GM23338 (cell line): ENCODE measurements around the gene ACTG1. TPM values are rescaled to one million over a fixed set of nuclear protein-coding genes. Genes with fewer than 3 reads are reported as not detected.

ENCODE experiments used
- ATAC-seq: fragments of 200-7000 bp; cut with Tn5 transposase; 3 replicates; pipeline ENCODE4 v1.9.1; 2020
- DNase-seq: peaks from one replicate; pipeline ENCODE4 v3.0.0-alpha.2; 2015; ENCODE audit warnings: low spot score
- H2AFZ ChIP-seq: fragments of 200-600 bp; sonication (generic); 2 replicates; pipeline ENCODE4 v1.8.0; 2016; ENCODE audit warnings: antibody characterized with exemption, mild to moderate bottlenecking, moderate library complexity
- H3F3A ChIP-seq: fragments of 200-600 bp; sonication (generic); replicated peaks from 2 replicates; pipeline ENCODE4 v1.8.0; 2017; ENCODE audit warnings: antibody characterized with exemption, mixed run types, low read depth
- H3K27ac ChIP-seq: fragments of 200-600 bp; sonication (generic); 2 replicates; pipeline ENCODE4 v1.6.1; 2016; ENCODE audit warnings: low read depth
- H3K27me3 ChIP-seq: fragments of 200-600 bp; sonication (generic); 2 replicates; pipeline ENCODE4 v1.8.0; 2016; ENCODE audit warnings: mild to moderate bottlenecking, mixed run types, moderate library complexity; ENCODE audit not compliant: insufficient read depth
- H3K36me3 ChIP-seq: fragments of 200-600 bp; sonication (generic); 2 replicates; pipeline ENCODE4 v1.8.0; 2016; ENCODE audit warnings: mild to moderate bottlenecking; ENCODE audit not compliant: insufficient read depth
- H3K4me1 ChIP-seq: fragments of 200-600 bp; sonication (generic); 2 replicates; pipeline ENCODE4 v1.8.0; 2016; ENCODE audit warnings: mild to moderate bottlenecking, moderate library complexity; ENCODE audit not compliant: insufficient read depth
- H3K4me2 ChIP-seq: fragments of 200-600 bp; sonication (generic); 2 replicates; pipeline ENCODE4 v1.7.1; 2017; ENCODE audit warnings: mixed run types
- H3K4me3 ChIP-seq: fragments of 200-600 bp; sonication (generic); 2 replicates; pipeline ENCODE4 v1.6.1; 2016; ENCODE audit warnings: mixed run types
- H3K79me2 ChIP-seq: fragments of 200-600 bp; sonication (generic); replicated peaks from 2 replicates; pipeline ENCODE4 v1.8.0; 2017; ENCODE audit warnings: mild to moderate bottlenecking; ENCODE audit not compliant: insufficient read depth
- H3K9me2 ChIP-seq: fragments of 200-600 bp; sonication (generic); 2 replicates; pipeline ENCODE4 v1.8.0; 2017; ENCODE audit not compliant: insufficient read depth
- H4K20me1 ChIP-seq: fragments of 200-600 bp; sonication (generic); replicated peaks from 2 replicates; pipeline ENCODE4 v1.8.0; 2017; ENCODE audit warnings: mild to moderate bottlenecking; ENCODE audit not compliant: insufficient read depth
- H3K27ac Mint-ChIP-seq: 2 replicates; pipeline ENCODE4 v1.8.0; 2020; ENCODE audit warnings: inconsistent platforms, mild to moderate bottlenecking, moderate library complexity, mixed read lengths
- H3K27me3 Mint-ChIP-seq: 3 replicates; pipeline ENCODE4 v1.8.0; 2022; ENCODE audit warnings: low read depth, mild to moderate bottlenecking, moderate library complexity, mixed read lengths, inconsistent platforms; ENCODE audit not compliant: insufficient read depth, poor library complexity
- H3K36me3 Mint-ChIP-seq: 3 replicates; pipeline ENCODE4 v1.8.0; 2021; ENCODE audit warnings: low read depth, mild to moderate bottlenecking, inconsistent platforms, moderate library complexity, mixed read lengths
- H3K4me1 Mint-ChIP-seq: 3 replicates; pipeline ENCODE4 v1.8.0; 2020; ENCODE audit warnings: mild to moderate bottlenecking, inconsistent platforms, mixed read lengths
- H3K4me3 Mint-ChIP-seq: 3 replicates; pipeline ENCODE4 v1.8.0; 2021; ENCODE audit warnings: moderate library complexity, mild to moderate bottlenecking, inconsistent platforms, mixed read lengths
- H3K9me3 Mint-ChIP-seq: 3 replicates; pipeline ENCODE4 v1.8.0; 2020; ENCODE audit warnings: moderate library complexity, mild to moderate bottlenecking, inconsistent platforms, mixed read lengths
- EZH2 ChIP-seq: fragments of 200-600 bp; sonication (generic); IDR thresholded peaks from one replicate; pipeline ENCODE4 v1.8.0; 2017; ENCODE audit warnings: antibody characterized with exemption, mild to moderate bottlenecking, low read depth; ENCODE audit not compliant: unreplicated experiment
- JUNB ChIP-seq: IDR thresholded peaks from one replicate; pipeline ENCODE4 v1.6.1; 2016; ENCODE audit warnings: antibody characterized with exemption; ENCODE audit not compliant: unreplicated experiment
- NANOG ChIP-seq: IDR thresholded peaks from 2 replicates; pipeline ENCODE4 v1.6.1; 2016; ENCODE audit warnings: antibody characterized with exemption, borderline replicate concordance
- STAT1 ChIP-seq: IDR thresholded peaks from one replicate; pipeline ENCODE4 v1.6.1; 2016; ENCODE audit warnings: antibody characterized with exemption; ENCODE audit not compliant: unreplicated experiment
- ZNF114 ChIP-seq: fragments of 250-450 bp; sonication (Bioruptor Pico); IDR thresholded peaks from 2 replicates; pipeline ENCODE4 v1.5.0; 2020; ENCODE audit warnings: mild to moderate bottlenecking, moderate library complexity
- polyA plus RNA-seq: library from polyadenylated mRNA; unstranded; fragments of >200 nt; fragmentation: Nextera tagmentation; extraction: Ambion mirVana; gene quantifications from 2 replicates; pipeline ENCODE4 v1.2.1, GENCODE V29; 2016
- total RNA-seq: library from RNA; depleted of rRNA; stranded (reverse); fragments of >200 nt; shearing (Covaris generic); gene quantifications from 2 replicates; pipeline ENCODE4 v1.2.3, GENCODE V29; 2014
- TF ChIP-seq, protein P1 (sequence below): fragments of 250-450 bp; sonication (Bioruptor Pico); IDR thresholded peaks from 2 replicates; pipeline ENCODE4 v1.5.0; 2020; ENCODE audit warnings: mild to moderate bottlenecking, moderate library complexity

Gene ACTG1
- total and polyA plus RNA-seq, 2 experiments from 2014 or later = 1,867 to 4,739 TPM

DNA sequence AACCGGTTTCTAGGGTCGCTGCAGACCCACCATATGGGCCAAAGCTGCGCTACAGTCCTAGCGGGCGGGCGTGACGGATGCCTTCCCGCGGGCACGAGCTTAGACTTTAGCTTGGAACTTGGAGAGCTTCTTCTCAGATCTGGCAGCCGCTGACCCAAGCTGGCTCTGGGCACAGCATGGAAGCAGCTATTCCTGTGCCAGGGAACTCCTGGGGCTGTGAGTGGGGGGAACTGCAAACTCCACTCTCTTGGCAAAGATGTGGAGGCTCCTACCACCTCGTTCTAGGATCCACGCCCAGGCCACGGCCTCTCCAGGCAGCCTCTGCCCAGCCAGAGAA, 30.7 kb upstream of the ACTG1 start:
- no peak for ATAC-seq

More for the DNA sequence above, 30.7 kb upstream of the ACTG1 start:
- Mint-ChIP-seq H3K9me3 (no peaks in the 10 kb centered on the region), H3K36me3 (peaks cover 17% of the 10 kb centered on the region), H3K4me3 (no peak overlapping the region), H3K4me1 (no peaks in the 10 kb centered on the region), H3K27me3 (peaks cover 6% of the 10 kb centered on the region), H3K27ac (no peak overlapping the region)
- Histone ChIP-seq H3K4me1 (no peaks in the 10 kb centered on the region), H2AFZ (no peak overlapping the region), H4K20me1 (no peaks in the 10 kb centered on the region), H3K4me2 (no peak overlapping the region), H3K36me3 (no peaks in the 10 kb centered on the region; the same call in 1 of the 2 replicates), H3K27ac (no peak overlapping the region), H3K4me3 (no peak overlapping the region), H3F3A (no peaks in the 10 kb centered on the region), H3K79me2 (no peaks in the 10 kb centered on the region), H3K27me3 (no peaks in the 10 kb centered on the region), H3K9me2 (no peaks in the 10 kb centered on the region)
- no peak for DNase-seq
- TF ChIP-seq, protein P1, sequence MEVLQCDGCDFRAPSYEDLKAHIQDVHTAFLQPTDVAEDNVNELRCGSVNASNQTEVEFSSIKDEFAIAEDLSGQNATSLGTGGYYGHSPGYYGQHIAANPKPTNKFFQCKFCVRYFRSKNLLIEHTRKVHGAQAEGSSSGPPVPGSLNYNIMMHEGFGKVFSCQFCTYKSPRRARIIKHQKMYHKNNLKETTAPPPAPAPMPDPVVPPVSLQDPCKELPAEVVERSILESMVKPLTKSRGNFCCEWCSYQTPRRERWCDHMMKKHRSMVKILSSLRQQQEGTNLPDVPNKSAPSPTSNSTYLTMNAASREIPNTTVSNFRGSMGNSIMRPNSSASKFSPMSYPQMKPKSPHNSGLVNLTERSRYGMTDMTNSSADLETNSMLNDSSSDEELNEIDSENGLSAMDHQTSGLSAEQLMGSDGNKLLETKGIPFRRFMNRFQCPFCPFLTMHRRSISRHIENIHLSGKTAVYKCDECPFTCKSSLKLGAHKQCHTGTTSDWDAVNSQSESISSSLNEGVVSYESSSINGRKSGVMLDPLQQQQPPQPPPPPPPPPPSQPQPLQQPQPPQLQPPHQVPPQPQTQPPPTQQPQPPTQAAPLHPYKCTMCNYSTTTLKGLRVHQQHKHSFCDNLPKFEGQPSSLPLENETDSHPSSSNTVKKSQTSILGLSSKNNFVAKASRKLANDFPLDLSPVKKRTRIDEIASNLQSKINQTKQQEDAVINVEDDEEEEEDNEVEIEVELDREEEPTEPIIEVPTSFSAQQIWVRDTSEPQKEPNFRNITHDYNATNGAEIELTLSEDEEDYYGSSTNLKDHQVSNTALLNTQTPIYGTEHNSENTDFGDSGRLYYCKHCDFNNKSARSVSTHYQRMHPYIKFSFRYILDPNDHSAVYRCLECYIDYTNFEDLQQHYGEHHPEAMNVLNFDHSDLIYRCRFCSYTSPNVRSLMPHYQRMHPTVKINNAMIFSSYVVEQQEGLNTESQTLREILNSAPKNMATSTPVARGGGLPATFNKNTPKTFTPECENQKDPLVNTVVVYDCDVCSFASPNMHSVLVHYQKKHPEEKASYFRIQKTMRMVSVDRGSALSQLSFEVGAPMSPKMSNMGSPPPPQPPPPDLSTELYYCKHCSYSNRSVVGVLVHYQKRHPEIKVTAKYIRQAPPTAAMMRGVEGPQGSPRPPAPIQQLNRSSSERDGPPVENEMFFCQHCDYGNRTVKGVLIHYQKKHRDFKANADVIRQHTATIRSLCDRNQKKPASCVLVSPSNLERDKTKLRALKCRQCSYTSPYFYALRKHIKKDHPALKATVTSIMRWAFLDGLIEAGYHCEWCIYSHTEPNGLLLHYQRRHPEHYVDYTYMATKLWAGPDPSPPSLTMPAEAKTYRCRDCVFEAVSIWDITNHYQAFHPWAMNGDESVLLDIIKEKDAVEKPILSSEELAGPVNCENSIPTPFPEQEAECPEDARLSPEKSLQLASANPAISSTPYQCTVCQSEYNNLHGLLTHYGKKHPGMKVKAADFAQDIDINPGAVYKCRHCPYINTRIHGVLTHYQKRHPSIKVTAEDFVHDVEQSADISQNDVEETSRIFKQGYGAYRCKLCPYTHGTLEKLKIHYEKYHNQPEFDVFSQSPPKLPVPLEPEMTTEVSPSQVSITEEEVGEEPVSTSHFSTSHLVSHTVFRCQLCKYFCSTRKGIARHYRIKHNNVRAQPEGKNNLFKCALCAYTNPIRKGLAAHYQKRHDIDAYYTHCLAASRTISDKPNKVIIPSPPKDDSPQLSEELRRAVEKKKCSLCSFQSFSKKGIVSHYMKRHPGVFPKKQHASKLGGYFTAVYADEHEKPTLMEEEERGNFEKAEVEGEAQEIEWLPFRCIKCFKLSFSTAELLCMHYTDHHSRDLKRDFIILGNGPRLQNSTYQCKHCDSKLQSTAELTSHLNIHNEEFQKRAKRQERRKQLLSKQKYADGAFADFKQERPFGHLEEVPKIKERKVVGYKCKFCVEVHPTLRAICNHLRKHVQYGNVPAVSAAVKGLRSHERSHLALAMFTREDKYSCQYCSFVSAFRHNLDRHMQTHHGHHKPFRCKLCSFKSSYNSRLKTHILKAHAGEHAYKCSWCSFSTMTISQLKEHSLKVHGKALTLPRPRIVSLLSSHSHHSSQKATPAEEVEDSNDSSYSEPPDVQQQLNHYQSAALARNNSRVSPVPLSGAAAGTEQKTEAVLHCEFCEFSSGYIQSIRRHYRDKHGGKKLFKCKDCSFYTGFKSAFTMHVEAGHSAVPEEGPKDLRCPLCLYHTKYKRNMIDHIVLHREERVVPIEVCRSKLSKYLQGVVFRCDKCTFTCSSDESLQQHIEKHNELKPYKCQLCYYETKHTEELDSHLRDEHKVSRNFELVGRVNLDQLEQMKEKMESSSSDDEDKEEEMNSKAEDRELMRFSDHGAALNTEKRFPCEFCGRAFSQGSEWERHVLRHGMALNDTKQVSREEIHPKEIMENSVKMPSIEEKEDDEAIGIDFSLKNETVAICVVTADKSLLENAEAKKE (CRISPR knock-in tag) = no peak
- TF ChIP-seq EZH2 (no peak), JUNB (no peak), STAT1 (no peak), NANOG (no peak), ZNF114 (CRISPR knock-in tag) (no peak)
